Measurements from ENCODE around the gene SLC25A45. TPM values are rescaled to one million over a fixed set of nuclear protein-coding genes. Genes with fewer than 3 reads are reported as not detected.

Gene SLC25A45
- total and polyA plus RNA-seq, 5 donors, result 5.5 to 7.7 (median 7.1) TPM

- Histone ChIP-seq H3K27me3 (ENCODE audit: control insufficient read depth, insufficient read depth) (no peaks in the 10 kb centered on the region), H3K9me3 (ENCODE audit: control insufficient read depth, low read length) (no peaks in the 10 kb centered on the region), H3K4me1 (ENCODE audit: control insufficient read depth, insufficient read depth, low read length) (peaks cover 2% of the 10 kb centered on the region), H3K27ac (ENCODE audit: low read length) (no peak overlapping the region), H3K4me3 (ENCODE audit: low read length) (no peak overlapping the region)
- 84% methylated on average over 16 of the region's 16 CpGs for WGBS
- intact Hi-C loops (cut with DNase I), result loop anchor here in 1 of 4 donors (5.0 kb wide), 1 partner anchor 141 kb away; no protein-coding TSS in a partner anchor
- ATAC-seq, result no peak
- DNase-seq, result peak in 2 of 3 donors; percentile 38 to 49
These were observed 6.2 kb downstream of the SLC25A45 start for GRCh38 chr11:65376138-65376713.

GRCh38 chr11:65375012-65375411 is 7.4 kb downstream of the SLC25A45 start:
- no peak overlapping the region for H3K4me3 ChIP-seq (ENCODE audit: low read length)
- intact Hi-C loops (cut with DNase I), result loop anchor here in 1 of 4 donors (5.0 kb wide), 1 partner anchor 142 kb away; no protein-coding TSS in a partner anchor
- H3K27me3 ChIP-seq (ENCODE audit: control insufficient read depth, insufficient read depth), result no peaks in the 10 kb centered on the region
- H3K27ac ChIP-seq (ENCODE audit: low read length), result no peak overlapping the region
- peak in 1 of 3 donors; percentile 19 for DNase-seq
- H3K4me1 ChIP-seq (ENCODE audit: control insufficient read depth, insufficient read depth, low read length), result peaks cover 2% of the 10 kb centered on the region
- H3K9me3 ChIP-seq (ENCODE audit: control insufficient read depth, low read length), result no peaks in the 10 kb centered on the region
- WGBS, result 88% methylated on average over 8 of the region's 8 CpGs
- no peak for ATAC-seq

DNA sequence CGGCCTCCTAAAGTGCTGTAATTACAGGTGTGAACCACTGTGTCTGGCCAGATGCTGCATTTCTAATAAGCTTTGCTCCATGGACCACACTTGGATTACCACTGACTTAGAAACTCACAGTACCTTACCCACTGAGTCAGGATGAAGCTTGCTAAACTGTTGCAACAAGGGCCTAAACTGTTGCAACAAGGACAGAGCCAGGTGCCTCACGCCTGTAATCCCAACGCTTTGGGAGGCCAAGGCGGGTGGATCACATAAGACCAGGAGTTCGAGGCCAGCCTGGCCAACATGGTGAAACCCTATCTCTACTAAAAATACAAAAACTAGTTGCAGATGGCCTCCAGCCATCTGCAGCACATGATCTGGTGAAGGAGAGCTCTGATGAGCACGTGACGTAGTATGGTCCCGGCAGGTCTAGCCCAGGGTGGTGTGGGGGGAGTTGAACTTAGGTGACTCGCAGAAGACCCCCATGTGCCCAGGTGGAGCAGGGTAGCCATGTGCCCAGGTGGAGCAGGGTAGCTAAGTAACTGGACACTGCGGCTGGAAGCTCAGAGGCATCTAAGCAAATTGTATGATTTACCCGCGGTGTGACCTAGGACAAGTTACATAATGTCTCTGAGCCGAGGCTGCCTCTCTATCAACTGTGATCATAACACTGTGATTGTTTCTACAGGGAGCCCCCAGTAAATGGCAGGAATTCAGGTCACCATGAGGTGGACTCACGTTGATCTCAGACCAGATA is 8.4 kb downstream of the SLC25A45 start:
- H3K27ac ChIP-seq (ENCODE audit: low read length), result no peak overlapping the region
- H3K4me3 ChIP-seq (ENCODE audit: low read length), result no peak overlapping the region
- ATAC-seq (no peak), DNase-seq (peak in 1 of 3 donors; percentile 28)
- H3K27me3 ChIP-seq (ENCODE audit: control insufficient read depth, insufficient read depth), result no peaks in the 10 kb centered on the region
- intact Hi-C loops (cut with DNase I), result no loop called here
- H3K9me3 ChIP-seq (ENCODE audit: control insufficient read depth, low read length), result no peaks in the 10 kb centered on the region
- peaks cover 2% of the 10 kb centered on the region for H3K4me1 ChIP-seq (ENCODE audit: control insufficient read depth, insufficient read depth, low read length)
- WGBS, result 78% methylated on average over 14 of the region's 14 CpGs

- H3K9me3 ChIP-seq (ENCODE audit: control insufficient read depth, low read length), result no peaks in the 10 kb centered on the region
- ATAC-seq (no peak), DNase-seq (peak in 1 of 3 donors; percentile 40)
- H3K4me1 ChIP-seq (ENCODE audit: control insufficient read depth, insufficient read depth, low read length), result peaks cover 2% of the 10 kb centered on the region
- no peak overlapping the region for H3K4me3 ChIP-seq (ENCODE audit: low read length)
- peak overlapping the region; percentile 97 for H3K27ac ChIP-seq (ENCODE audit: low read length)
- 68% methylated on average over 6 of the region's 6 CpGs for WGBS
- intact Hi-C loops (cut with DNase I), result no loop called here
- no peaks in the 10 kb centered on the region for H3K27me3 ChIP-seq (ENCODE audit: control insufficient read depth, insufficient read depth)
These were observed 11.8 kb downstream of the SLC25A45 start for GRCh38 chr11:65370659-65371049.

- Histone ChIP-seq H3K27me3 (ENCODE audit: control insufficient read depth, insufficient read depth) (no peaks in the 10 kb centered on the region), H3K4me1 (ENCODE audit: control insufficient read depth, insufficient read depth, low read length) (no peaks in the 10 kb centered on the region), H3K27ac (ENCODE audit: low read length) (peak overlapping the region; percentile 54), H3K9me3 (ENCODE audit: control insufficient read depth, low read length) (no peaks in the 10 kb centered on the region), H3K4me3 (ENCODE audit: low read length) (no peak overlapping the region)
- WGBS, result 3% methylated on average over 4 of the region's 4 CpGs
- peak; percentile 74 to 80 for ATAC-seq
- intact Hi-C loops (cut with DNase I), result no loop called here
- peak in 1 of 3 donors; percentile 27 for DNase-seq
These were observed 16.1 kb downstream of the SLC25A45 start for GRCh38 chr11:65366340-65366773.

DNA sequence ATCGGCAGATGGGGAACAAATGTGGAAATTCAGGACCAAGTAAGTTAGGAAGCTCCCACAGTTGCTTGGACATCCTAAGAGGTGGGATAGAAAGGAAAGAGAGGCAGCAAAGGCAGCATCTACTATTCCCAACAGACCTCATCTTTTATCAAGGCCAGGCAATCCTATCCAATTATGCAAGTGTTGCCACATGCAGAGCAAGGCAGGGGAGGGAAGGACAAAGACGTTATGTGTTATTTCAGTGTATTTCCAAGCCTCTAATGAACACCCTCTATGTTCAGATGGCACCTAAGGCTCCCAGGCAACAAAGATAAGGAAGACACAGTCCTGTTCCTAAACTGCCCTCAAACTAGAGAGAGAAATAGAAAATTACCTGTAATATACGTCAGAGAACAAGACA is 18.7 kb downstream of the SLC25A45 start:
- Histone ChIP-seq H3K27ac (ENCODE audit: low read length) (no peak overlapping the region), H3K4me3 (ENCODE audit: low read length) (no peak overlapping the region), H3K4me1 (ENCODE audit: control insufficient read depth, insufficient read depth, low read length) (no peaks in the 10 kb centered on the region), H3K9me3 (ENCODE audit: control insufficient read depth, low read length) (no peaks in the 10 kb centered on the region), H3K27me3 (ENCODE audit: control insufficient read depth, insufficient read depth) (no peaks in the 10 kb centered on the region)
- WGBS, result 65% methylated on average over 3 of the region's 3 CpGs
- intact Hi-C loops (cut with DNase I), result loop anchor here in 1 of 4 donors (5.0 kb wide), 1 partner anchor 154 kb away; no protein-coding TSS in a partner anchor
- ATAC-seq, result no peak
- no peak for DNase-seq

DNA sequence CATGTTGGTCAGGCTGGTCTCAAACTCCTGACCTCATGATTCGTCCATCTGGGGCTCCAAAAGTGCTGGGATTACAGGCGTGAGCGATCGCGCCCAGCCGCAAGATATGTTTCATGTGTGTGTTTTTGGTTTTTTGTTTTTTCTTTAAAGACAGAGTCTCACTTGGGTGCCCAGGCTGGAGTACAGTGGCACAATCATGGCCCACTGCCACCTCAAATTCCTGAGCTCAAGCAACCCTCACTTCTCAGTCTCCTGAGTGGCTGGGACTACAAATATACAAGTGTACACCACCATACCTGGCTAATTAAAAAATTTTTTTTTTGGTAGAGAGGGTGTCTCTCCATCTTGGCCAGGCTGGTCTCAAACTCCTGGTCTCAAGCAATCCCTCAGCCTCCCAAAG is 19.5 kb downstream of the SLC25A45 start:
- no peak for DNase-seq
- 92% methylated on average over 6 of the region's 6 CpGs for WGBS

DNA sequence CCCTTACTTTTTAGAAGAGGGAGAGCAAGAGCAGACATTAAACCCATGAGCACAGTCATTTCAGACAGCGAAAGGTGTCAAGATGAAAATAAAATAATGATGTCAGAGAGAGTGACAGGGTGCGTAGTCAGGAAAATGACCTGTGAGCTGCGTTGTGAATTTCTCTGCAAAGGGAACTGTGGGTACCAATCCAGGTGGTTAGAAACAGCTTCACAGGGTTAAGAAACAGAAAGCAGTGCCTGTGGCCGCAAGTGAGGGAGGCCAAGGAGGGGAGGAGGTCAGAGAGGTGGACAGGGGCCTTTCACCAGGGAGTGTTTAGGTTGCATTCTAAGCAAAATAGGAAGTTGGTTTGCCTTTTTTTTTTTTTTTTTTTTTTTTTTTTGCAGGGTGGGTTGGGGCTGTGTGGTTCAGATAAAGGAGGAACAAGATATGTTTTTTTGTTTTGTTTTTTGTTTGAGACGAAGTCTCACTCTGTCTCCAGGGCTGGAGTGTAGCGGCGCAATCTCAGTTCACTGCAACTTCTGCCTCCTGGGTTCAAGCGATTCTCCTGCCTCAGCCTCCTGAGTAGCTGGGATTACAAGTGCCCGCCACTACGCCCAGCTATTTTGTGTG is 20.0 kb downstream of the SLC25A45 start:
- H3K9me3 ChIP-seq (ENCODE audit: control insufficient read depth, low read length), result no peaks in the 10 kb centered on the region
- H3K27ac ChIP-seq (ENCODE audit: low read length), result no peak overlapping the region
- peak in 1 of 3 donors; percentile 17 for DNase-seq
- intact Hi-C loops (cut with DNase I), result loop anchor here in 1 of 4 donors (5.0 kb wide), 1 partner anchor 155 kb away; no protein-coding TSS in a partner anchor
- WGBS, result 69% methylated on average over 10 of the region's 10 CpGs
- H3K4me1 ChIP-seq (ENCODE audit: control insufficient read depth, insufficient read depth, low read length), result no peaks in the 10 kb centered on the region
- H3K27me3 ChIP-seq (ENCODE audit: control insufficient read depth, insufficient read depth), result no peaks in the 10 kb centered on the region
- ATAC-seq, result no peak
- no peak overlapping the region for H3K4me3 ChIP-seq (ENCODE audit: low read length)

More for the DNA sequence above, 19.5 kb downstream of the SLC25A45 start:
- intact Hi-C loops (cut with DNase I), result loop anchor here in 1 of 4 donors (5.0 kb wide), 1 partner anchor 154 kb away; no protein-coding TSS in a partner anchor
- no peaks in the 10 kb centered on the region for H3K9me3 ChIP-seq (ENCODE audit: control insufficient read depth, low read length)
- H3K4me1 ChIP-seq (ENCODE audit: control insufficient read depth, insufficient read depth, low read length), result no peaks in the 10 kb centered on the region
- no peak overlapping the region for H3K27ac ChIP-seq (ENCODE audit: low read length)
- no peak for ATAC-seq
- H3K27me3 ChIP-seq (ENCODE audit: control insufficient read depth, insufficient read depth), result no peaks in the 10 kb centered on the region
- no peak overlapping the region for H3K4me3 ChIP-seq (ENCODE audit: low read length)

DNA sequence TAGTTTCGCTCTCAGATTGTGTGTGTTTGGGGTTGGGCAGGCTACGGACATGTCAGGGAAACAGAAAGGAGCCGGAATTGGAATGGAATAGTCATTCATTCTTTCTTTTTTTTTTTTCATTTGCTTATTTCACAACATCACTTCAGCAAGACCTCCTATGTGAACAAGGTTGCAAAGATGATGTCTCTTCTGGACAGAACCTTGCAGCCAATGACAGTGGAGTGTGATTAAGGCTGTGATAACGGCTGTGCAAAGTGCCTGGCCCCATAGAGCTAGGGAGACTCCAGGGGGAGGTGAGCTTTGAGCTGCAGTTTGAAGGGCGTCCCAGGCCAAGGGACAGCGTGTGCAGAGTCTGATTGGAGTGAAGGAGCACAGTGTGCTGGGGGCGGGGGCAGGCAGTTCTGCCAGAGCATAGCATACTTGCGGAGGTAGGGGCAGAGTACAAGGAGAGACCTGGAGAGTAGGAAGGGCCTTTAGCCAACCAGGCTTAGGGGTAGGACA is 24.5 kb downstream of the SLC25A45 start:
- peak overlapping the region; percentile 7 for H3K27ac ChIP-seq (ENCODE audit: low read length)
- no peak overlapping the region for H3K4me3 ChIP-seq (ENCODE audit: low read length)
- ATAC-seq (peak in 1 of 2 donors; percentile 8), DNase-seq (peak in 1 of 3 donors; percentile 72)
- no peaks in the 10 kb centered on the region for H3K9me3 ChIP-seq (ENCODE audit: control insufficient read depth, low read length)
- peaks cover 6% of the 10 kb centered on the region for H3K4me1 ChIP-seq (ENCODE audit: control insufficient read depth, insufficient read depth, low read length)
- WGBS, result 65% methylated on average over 8 of the region's 8 CpGs
- H3K27me3 ChIP-seq (ENCODE audit: control insufficient read depth, insufficient read depth), result no peaks in the 10 kb centered on the region
- intact Hi-C loops (cut with DNase I), result no loop called here

- Histone ChIP-seq H3K4me3 (ENCODE audit: low read length) (no peak overlapping the region), H3K4me1 (ENCODE audit: control insufficient read depth, insufficient read depth, low read length) (peaks cover 6% of the 10 kb centered on the region), H3K27ac (ENCODE audit: low read length) (no peak overlapping the region), H3K27me3 (ENCODE audit: control insufficient read depth, insufficient read depth) (no peaks in the 10 kb centered on the region), H3K9me3 (ENCODE audit: control insufficient read depth, low read length) (no peaks in the 10 kb centered on the region)
- whole genome bisulfite sequencing, result 85% methylated on average over 30 of the region's 30 CpGs
- ATAC-seq (no peak), DNase-seq (peak in 1 of 3 donors; percentile 58)
- intact Hi-C loops (cut with DNase I), result no loop called here
These were observed 26.0 kb downstream of the SLC25A45 start for GRCh38 chr11:65356394-65356972.

Data from right cardiac atrium (tissue), 5 donors.